ENCODE data around the gene RXFP2.
A peak's percentile ranks its signal among the peaks of the same experiment; 100 is the strongest.

- peak; percentile 49 for TF ChIP-seq CTCF (IDR thresholded peaks at IDR 0.05)
- no peak for TF ChIP-seq EZH2phosphoT487 (IDR thresholded peaks at IDR 0.05)
- no peak for TF ChIP-seq EZH2 (IDR thresholded peaks at IDR 0.05)
Measured at GRCh38 chr13:31699650-31700049, 39.7 kb upstream of the RXFP2 start.
